Activated naive CD8-positive, alpha-beta T cell (primary cell): Measurements from ENCODE around the gene TRMT112.

Experiments used
- H3K27ac Mint-ChIP-seq: one replicate; pipeline ENCODE4 v1.8.0; 2021; ENCODE audit warnings: mixed read lengths
- H3K27me3 Mint-ChIP-seq: one replicate; pipeline ENCODE4 v1.8.0; 2021; ENCODE audit warnings: mixed read lengths
- H3K36me3 Mint-ChIP-seq: one replicate; pipeline ENCODE4 v1.8.0; 2021; ENCODE audit warnings: mixed read lengths
- H3K4me1 Mint-ChIP-seq: one replicate; pipeline ENCODE4 v1.8.0; 2021; ENCODE audit warnings: low read depth, mixed read lengths
- H3K4me3 Mint-ChIP-seq: one replicate; pipeline ENCODE4 v1.8.0; 2021; ENCODE audit warnings: mild to moderate bottlenecking, mixed read lengths
- H3K9me3 Mint-ChIP-seq: one replicate; pipeline ENCODE4 v1.8.0; 2021; ENCODE audit warnings: low read depth, mixed read lengths

TRMT112 gene

DNA sequence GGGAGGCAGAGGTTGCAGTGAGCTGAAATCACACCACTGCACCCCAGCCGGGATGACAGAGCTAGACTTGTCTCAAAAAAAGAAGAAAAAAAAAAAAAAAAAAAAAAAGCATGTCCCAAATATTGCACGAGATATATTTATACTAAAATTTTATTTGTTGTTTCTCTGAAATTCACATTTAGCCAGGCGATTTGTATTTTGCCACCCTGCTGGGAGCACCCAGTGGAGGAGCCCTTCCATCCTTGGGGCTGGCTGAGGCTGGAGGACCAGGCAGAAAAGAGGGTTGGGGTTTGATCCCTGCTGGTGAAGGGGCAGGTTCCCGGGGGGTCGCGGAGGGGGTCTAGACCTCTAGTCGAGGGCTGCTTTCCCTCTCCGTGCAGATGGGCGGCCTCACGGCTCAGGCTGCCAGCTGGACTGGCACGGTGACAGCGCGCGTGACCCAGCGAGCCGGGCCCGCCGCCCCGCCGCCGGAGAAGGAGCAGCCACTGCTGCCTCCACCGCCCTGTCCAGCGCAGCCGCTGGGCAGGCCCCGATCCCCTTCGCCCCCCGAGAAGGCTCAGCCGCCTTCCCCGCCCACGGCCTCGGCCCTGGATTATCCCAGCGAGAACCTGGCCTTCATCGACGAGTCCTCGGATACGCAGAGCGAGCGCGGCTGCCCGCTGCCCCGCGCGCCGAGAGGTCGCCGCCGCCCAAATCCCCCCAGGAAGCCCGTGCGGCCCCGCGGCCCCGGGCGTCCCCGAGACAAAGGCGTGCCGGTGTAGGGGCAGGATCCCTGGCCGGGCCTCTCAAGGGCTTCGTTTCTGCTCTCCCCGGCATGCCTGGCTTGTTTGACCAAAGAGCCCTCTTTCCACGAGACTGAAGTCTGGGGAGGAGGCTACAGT lies 18.2 kb downstream of the TRMT112 start:
- Mint-ChIP-seq H3K4me1 (peaks cover 25% of the 10 kb centered on the region), H3K4me3 (peak overlapping the region; percentile 72), H3K27ac (no peak overlapping the region), H3K36me3 (no peaks in the 10 kb centered on the region), H3K27me3 (peaks cover 30% of the 10 kb centered on the region), H3K9me3 (no peaks in the 10 kb centered on the region)

DNA sequence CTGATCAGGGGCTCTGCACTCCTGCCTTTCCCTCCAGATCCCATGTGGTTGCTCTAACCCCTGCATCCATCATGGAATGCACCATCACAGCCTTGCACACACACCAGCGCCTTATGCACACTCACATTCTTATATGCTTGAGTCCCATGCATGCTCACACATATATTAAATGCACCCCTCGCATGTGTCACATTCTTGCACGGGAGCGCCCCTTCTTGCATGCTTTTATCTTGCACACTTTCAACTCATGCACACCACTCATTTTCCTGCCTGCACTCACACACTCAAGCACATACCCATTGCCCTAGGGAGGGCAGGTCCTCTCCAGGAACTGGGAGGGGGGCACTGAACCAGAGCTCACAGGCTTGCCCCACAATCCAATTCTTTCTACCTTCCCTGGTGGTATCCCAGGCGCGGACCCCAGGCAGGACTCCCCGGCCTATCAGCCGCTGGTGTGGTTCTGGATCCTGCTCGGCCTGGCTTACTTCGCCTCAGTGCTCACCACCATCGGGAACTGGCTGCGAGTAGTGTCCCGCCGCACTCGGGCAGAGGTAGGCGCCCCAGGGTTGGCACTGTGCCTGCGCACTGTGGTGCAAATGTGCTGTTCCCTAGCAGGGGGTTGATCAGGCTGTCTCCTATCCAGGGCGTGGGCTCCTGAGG lies 19.5 kb downstream of the TRMT112 start:
- peaks cover 33% of the 10 kb centered on the region for H3K27me3 Mint-ChIP-seq
- peaks cover 20% of the 10 kb centered on the region for H3K4me1 Mint-ChIP-seq
- H3K4me3 Mint-ChIP-seq, result no peak overlapping the region
- H3K27ac Mint-ChIP-seq, result no peak overlapping the region
- H3K36me3 Mint-ChIP-seq, result no peaks in the 10 kb centered on the region
- no peaks in the 10 kb centered on the region for H3K9me3 Mint-ChIP-seq

DNA sequence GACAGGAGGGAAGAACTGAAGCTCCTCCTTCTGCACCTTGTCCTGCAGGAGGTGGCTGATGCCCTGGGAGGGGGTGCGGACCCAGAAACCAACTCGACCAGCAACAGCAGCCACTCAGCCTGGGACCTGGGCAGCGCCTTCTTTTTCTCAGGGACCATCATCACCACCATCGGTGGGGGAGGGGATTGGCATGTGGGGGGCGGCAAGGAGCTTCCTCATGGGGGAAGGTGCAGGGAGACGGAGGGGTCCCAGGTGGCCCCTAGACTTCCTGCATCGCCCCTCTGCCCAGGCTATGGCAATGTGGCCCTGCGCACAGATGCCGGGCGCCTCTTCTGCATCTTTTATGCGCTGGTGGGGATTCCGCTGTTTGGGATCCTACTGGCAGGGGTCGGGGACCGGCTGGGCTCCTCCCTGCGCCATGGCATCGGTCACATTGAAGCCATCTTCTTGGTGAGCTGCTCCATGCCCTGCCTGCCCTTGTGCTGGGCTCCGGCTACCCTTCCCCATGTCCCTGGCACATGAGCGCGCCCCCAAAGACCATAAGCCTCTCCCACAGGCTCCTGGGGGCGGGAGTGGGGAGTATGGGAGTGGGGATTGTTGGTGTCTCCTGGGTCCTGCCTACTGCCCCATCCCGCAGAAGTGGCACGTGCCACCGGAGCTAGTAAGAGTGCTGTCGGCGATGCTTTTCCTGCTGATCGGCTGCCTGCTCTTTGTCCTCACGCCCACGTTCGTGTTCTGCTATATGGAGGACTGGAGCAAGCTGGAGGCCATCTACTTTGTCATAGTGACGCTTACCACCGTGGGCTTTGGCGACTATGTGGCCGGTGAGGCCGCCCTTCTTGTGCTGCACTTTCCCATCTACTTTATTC lies 20.3 kb downstream of the TRMT112 start:
- no peak overlapping the region for H3K4me3 Mint-ChIP-seq
- H3K27ac Mint-ChIP-seq, result no peak overlapping the region
- H3K4me1 Mint-ChIP-seq, result peaks cover 22% of the 10 kb centered on the region
- peaks cover 33% of the 10 kb centered on the region for H3K27me3 Mint-ChIP-seq
- H3K9me3 Mint-ChIP-seq, result no peaks in the 10 kb centered on the region
- no peaks in the 10 kb centered on the region for H3K36me3 Mint-ChIP-seq

DNA sequence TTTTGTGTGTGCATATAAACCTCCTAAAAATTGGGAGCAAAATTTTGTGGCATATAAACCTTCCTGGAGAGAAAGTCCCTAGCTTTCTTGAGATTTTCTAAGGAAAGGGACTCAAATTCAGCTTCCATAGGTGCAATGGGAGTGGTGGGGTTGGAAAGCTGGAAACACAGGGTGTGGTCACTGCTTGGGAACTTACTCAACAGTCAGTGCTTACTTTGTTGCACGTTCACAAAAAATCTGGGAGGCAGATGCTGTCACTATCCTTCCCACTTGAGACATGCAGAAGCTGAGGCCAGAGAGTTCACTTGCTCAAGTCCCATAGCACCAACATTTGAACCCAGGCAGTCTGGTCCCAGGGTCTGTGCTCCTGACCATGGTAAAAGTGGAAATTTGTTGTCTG lies 21.1 kb downstream of the TRMT112 start:
- no peaks in the 10 kb centered on the region for H3K36me3 Mint-ChIP-seq
- peaks cover 33% of the 10 kb centered on the region for H3K27me3 Mint-ChIP-seq
- peaks cover 20% of the 10 kb centered on the region for H3K4me1 Mint-ChIP-seq
- no peak overlapping the region for H3K4me3 Mint-ChIP-seq
- H3K27ac Mint-ChIP-seq, result no peak overlapping the region
- H3K9me3 Mint-ChIP-seq, result no peaks in the 10 kb centered on the region

DNA sequence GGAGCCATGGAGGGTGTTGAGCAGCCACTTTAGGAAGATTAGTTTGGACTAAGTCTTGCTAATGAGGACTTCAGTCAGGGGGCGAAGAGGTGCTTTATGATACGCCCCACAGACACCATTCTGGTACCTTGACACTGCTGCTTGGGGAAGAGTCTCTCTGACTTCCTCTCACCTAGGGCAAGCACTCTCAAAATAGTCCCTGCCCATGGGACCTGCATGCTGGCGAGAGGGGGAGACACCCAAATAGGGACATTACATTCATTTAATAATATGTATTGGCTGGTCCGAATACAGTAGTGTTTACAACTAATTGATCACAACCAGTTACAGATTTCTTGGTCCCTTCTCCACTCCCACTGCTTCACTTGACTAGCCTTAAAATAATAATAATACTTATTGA lies 21.6 kb downstream of the TRMT112 start:
- Mint-ChIP-seq H3K27me3 (peaks cover 34% of the 10 kb centered on the region), H3K9me3 (no peaks in the 10 kb centered on the region), H3K4me1 (peaks cover 18% of the 10 kb centered on the region), H3K36me3 (no peaks in the 10 kb centered on the region), H3K4me3 (no peak overlapping the region), H3K27ac (no peak overlapping the region)

DNA sequence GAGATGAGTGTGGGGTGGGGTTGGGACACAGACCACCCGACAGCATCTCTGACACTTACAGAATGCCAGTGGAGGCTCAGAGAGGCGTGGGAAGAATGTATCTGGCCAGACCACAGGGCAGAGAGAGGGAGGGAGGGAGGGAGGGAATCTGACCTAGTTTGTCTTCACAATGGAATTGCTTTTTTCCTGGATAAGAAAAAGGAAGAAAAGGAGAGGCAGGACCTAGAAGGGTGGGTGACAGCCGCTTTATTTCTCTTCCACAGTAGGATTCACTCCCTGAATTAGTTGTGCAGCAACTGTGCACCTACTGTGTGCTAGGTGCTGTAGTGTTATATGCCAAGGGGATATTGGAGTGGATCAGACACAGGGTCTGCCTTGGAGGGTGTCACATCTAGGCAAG lies 22.6 kb downstream of the TRMT112 start:
- no peak overlapping the region for H3K4me3 Mint-ChIP-seq

DNA sequence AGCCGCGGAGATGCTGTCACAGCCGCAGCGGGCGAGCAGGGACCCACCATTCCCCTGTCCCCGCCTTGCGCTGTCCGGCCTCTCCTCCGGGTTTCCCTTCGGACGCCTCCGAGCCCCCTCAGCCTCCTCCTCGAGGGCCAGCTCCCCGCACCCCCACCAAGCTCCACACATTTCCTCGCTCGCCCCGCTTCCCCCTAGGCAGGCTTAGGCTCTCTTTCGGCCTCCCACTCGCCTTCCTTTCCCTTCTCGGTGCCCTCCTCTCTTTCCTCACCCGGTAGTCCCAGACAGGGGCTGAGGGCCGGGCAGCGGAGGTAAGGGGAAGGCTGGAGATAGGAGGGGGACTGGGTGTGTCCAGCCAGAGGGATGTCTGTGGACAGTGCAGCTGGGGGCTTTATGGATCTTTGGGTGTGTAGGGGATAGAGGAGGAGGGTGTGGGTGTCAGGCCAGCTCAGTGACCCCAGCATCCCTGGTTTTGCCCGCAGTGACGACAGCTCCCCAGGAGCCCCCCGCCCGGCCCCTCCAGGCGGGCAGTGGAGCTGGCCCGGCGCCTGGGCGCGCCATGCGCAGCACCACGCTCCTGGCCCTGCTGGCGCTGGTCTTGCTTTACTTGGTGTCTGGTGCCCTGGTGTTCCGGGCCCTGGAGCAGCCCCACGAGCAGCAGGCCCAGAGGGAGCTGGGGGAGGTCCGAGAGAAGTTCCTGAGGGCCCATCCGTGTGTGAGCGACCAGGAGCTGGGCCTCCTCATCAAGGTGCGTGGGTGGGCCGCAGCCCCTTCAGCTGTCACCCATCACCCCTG lies 24.7 kb downstream of the TRMT112 start:
- H3K27ac Mint-ChIP-seq, result no peak overlapping the region
- H3K9me3 Mint-ChIP-seq, result no peaks in the 10 kb centered on the region

More for the DNA sequence above, 22.6 kb downstream of the TRMT112 start:
- Mint-ChIP-seq H3K27ac (no peak overlapping the region), H3K9me3 (no peaks in the 10 kb centered on the region), H3K27me3 (peaks cover 35% of the 10 kb centered on the region), H3K36me3 (no peaks in the 10 kb centered on the region), H3K4me1 (peaks cover 15% of the 10 kb centered on the region)

DNA sequence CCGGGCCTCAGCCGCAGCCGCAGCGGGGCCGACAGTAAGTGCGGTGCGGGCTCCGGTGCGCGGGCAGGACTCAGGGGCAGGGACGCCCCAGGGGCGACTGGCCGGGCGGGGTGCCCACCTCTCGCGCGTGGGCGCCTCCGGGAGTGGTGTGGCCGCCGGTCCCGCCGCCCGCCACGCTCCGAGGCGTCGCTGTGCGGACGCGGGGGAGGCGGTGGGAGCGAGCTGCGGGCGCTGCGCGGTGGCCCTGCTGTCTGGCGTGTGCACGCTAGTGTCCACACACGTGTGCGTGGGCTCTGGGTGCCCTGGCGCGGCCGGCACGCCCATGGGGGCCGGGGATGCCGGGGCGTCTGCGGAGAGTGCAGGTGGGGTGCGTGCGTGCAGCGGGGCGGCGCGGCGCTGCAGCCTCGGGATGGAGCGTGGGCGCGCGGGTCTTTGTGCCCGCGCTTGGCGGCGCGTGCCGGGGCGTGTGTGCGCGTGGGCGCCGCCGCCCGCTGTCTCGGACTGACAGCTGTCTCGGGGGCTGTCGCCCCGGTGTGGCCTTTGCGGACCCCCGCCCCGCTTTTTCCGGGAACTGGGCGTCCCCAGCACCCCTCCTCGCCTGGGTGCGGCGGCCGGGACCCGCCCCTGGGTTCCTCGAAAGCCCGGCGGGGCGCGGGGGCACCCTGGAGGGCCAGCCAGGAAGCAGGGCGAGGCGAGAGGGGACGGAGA lies 25.5 kb downstream of the TRMT112 start:
- Mint-ChIP-seq H3K27ac (no peak overlapping the region), H3K27me3 (peaks cover 22% of the 10 kb centered on the region), H3K4me3 (no peak overlapping the region), H3K36me3 (no peaks in the 10 kb centered on the region), H3K9me3 (no peaks in the 10 kb centered on the region), H3K4me1 (peaks cover 7% of the 10 kb centered on the region)

More for the DNA sequence above, 24.7 kb downstream of the TRMT112 start:
- H3K36me3 Mint-ChIP-seq, result no peaks in the 10 kb centered on the region
- peaks cover 9% of the 10 kb centered on the region for H3K4me1 Mint-ChIP-seq
- H3K4me3 Mint-ChIP-seq, result peak overlapping the region; percentile 40
- H3K27me3 Mint-ChIP-seq, result peaks cover 27% of the 10 kb centered on the region

DNA sequence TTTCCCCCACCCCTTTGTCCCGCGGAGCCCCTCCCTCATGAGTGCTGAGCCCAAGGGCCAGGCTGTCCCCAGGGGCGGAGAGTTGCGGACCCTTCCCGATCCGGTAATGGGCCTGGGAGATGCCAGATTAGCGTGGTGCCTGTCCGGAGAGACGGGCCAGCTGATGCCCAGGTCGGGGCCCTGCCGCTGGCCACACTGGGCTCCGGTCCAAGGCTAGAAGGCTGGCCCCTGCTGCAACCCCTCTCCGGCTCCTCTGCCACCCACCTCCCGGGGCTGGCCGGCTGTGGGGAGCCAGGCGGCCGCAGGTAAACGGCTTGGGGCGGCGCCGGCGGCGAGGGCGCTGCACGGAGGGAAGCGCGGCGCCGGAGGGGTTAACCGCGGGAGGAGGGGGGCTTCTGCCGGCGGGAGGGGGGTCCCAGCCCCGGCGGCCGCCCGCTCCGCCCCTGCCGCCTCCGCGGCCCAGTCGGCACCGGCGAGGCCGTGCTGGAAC lies 26.1 kb downstream of the TRMT112 start, which contains the start of gene KCNK4:
KCNK4 (plus strand) TSS at position 41 of the 490 bp plus-strand sequence. CDS start 1,717 bp downstream, outside the sequence.
- peak within 1 kb of the TSS; percentile 82 for H3K4me3 Mint-ChIP-seq
- H3K9me3 Mint-ChIP-seq, result no peaks in the 10 kb centered on the region
- peaks cover 13% of the 10 kb centered on the region for H3K4me1 Mint-ChIP-seq
- H3K27ac Mint-ChIP-seq, result peak within 1 kb of the TSS; percentile 54
- H3K36me3 Mint-ChIP-seq, result no peaks in the 10 kb centered on the region
- peaks cover 20% of the 10 kb centered on the region for H3K27me3 Mint-ChIP-seq

DNA sequence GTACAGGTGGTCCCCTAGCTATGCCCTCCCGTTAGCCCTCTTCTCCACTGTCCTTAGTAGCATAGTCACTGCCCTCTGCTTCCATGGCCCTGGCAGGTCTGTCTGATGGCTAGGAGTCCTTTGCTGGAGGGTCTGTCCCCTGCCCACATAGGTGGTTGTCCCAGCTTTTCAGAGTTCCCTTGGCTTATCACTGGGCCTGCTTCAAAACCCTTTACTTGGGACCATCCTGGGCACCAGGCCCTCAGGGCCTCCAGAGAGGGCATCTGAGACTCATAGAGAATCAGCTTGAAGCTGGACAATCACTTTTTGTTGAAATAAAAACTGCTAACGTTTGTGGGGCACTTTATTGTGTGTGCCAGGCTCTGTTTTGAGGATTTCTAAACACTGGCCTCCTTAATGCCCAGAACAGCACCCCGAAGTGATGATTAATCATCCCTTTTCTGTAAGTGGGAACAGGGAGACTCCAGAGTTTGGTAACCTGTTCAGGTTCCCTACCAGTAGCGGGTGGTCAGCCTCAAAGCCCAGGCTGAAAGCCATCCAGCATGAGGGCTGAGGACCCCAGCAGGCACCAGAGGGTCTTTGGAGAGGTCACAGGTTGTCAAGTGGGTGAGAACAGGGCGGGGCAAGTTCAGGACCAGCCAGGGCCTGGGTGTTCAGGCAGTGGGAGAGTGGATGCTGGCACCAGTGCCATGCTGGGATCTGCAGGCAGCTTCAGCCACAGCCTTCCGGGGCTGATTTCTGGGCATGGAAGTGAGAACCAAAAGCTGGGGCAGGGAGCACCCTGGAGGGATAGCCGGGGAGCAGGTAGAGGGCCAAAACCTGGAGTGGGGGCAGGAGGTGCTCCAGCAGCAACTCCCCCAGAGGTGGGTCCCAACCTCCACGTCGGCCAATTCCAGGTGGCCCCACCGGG lies 26.8 kb downstream of the TRMT112 start:
- H3K9me3 Mint-ChIP-seq, result no peaks in the 10 kb centered on the region
- peak overlapping the region; percentile 82 for H3K4me3 Mint-ChIP-seq
- H3K36me3 Mint-ChIP-seq, result no peaks in the 10 kb centered on the region
- peaks cover 15% of the 10 kb centered on the region for H3K27me3 Mint-ChIP-seq
- H3K4me1 Mint-ChIP-seq, result peaks cover 15% of the 10 kb centered on the region
- H3K27ac Mint-ChIP-seq, result peak overlapping the region; percentile 54

DNA sequence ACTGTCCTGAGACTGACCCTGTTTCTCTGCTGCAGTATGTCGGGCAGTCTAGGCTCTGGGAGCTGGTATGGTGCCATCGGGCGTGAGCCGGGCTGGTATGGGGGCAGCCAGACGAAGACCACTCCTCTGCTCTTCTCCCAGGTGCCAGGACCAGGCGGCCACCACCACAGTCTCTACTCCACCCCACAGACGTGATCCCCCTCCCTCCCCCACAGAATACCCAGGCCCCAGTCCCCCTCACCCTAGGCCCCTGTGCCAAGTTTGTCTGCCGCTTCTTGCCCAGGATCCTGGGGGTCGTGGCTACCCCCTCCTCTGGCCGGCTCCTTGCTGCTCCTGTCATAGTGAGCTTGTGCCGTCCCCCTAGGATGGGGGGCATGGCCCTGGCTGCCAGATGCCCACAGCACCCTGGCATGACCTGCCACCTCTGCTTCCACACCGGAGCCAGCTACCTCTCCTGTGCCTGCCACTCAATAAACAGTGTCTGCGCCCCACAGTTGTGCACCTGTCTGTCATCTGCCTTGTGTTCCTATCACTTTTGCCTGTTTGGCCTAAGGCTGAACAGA lies 28.3 kb downstream of the TRMT112 start:
- Mint-ChIP-seq H3K27me3 (peaks cover 8% of the 10 kb centered on the region), H3K4me1 (peaks cover 15% of the 10 kb centered on the region), H3K36me3 (no peaks in the 10 kb centered on the region), H3K9me3 (no peaks in the 10 kb centered on the region), H3K27ac (no peak overlapping the region), H3K4me3 (no peak overlapping the region)

DNA sequence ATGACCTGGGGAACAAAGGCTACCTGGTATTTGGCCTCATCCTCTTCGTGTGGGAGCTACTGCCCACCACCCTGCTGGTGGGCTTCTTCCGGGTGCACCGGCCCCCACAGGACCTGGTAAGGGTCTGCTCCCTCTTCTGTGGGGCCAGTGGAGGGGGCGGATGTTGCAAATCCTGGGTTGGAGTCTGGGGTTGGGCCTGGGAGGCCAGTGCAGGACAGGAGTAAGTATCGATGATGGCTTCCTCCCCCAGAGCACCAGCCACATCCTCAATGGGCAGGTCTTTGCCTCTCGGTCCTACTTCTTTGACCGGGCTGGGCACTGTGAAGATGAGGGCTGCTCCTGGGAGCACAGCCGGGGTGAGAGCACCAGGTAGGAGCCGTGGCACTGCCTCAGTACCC lies 29.0 kb downstream of the TRMT112 start:
- Mint-ChIP-seq H3K9me3 (no peaks in the 10 kb centered on the region), H3K36me3 (no peaks in the 10 kb centered on the region), H3K27ac (no peak overlapping the region), H3K4me3 (no peak overlapping the region), H3K27me3 (peaks cover 7% of the 10 kb centered on the region), H3K4me1 (peaks cover 18% of the 10 kb centered on the region)
